NCI-H187 (cell line): ENCODE measurements around the gene MAST4.

Experiments
- DNase-seq, 2 experiments: peaks; one replicate each; lab custom pipeline; 2025; lab: John Stamatoyannopoulos, UW

The MAST4 gene

DNA sequence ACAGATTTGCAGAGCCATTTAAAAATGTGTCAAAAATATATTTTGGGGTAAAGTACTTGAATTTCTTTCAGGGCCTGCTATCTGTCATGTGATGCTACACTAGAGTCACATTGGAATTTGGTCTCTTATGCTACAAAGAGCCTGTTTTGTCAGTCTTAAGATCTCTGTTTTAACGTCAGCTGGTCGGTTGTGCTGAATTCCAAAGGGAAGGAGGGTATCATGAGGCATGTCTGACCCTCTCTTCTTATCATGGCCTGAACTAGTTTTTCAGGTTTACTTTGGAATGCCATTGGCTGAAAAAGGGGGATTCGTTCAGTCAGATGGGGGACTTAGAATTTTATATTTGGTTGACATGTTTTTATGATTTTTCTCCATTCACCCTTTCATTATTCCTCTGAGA lies 309.8 kb downstream of the MAST4 start:
- no peak for DNase-seq

DNA sequence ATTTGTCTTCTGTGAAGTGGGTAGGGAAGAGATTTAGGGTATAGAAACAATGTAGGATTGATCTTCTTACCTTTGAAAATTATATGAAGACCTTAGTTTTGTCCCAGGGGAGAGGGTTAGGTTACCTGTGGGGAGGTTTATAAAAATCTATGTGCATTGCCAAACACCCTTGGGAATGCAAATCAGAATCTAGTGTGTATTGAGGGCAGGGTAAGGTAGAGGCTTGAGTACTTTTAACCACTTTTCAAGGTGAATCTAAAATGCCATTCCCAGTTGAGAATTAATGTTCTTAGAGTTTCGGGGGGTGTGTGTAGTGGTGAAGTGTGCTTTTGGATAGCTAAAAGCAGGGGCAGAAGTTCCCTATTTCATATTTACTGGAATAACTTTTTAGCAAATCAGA lies 312.0 kb downstream of the MAST4 start:
- DNase-seq, result no peak

DNA sequence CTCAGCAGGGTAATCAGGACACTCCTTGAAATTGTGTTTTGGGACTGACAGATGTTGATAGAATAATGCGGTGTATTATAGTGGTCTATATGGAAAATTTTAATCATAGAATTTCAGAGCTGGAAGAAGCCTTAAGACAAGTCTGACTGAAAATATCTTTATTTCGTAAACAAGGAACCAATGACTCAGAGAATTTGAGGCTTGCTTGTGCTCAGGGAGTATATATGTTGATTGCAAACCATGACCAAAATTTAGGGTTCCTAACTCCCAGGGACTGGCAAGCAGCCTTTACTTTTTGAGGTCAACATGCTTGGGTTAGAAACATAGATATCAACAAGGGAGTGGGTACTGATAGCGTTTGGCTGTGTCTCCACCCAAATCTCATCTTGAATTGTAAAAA lies 313.2 kb downstream of the MAST4 start:
- no peak for DNase-seq

DNA sequence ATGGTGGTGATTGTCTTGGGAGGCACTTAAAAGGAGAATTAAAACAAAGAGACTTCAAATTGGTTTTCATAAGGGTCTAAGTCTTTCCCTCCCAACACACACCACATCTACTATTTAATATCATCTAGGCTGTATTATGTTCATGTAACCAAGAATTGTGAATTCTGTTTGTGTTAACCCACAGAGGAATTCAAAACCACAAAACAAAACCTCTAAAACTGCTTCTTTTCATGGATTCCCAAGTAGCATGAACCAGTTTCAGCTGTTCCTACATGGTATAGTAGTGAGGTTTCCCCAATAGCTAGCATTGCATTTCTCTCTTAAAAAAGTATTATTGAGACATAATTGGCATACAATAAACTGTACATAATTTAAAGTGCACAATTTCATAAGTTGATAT lies 316.6 kb downstream of the MAST4 start:
- DNase-seq, result no peak

DNA sequence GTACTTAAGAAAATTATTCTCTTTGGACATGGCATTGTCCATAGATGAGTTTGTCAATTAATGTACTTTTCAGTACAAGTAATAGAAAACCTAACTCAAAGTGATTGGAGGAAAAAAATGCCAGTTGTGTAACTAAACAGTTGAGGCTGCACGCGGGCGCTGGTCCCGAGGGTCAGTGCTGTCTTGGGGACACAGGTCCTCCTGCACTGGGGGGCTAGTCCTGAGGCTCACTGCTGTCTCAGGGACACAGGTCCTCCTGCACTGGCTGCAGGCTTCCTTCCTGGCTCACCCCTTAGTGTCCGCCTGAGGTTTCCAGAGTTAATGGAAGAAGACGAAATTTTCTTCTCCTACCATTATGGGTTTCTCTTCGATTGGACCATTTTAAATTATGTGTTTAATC lies 319.3 kb downstream of the MAST4 start:
- no peak for DNase-seq

DNA sequence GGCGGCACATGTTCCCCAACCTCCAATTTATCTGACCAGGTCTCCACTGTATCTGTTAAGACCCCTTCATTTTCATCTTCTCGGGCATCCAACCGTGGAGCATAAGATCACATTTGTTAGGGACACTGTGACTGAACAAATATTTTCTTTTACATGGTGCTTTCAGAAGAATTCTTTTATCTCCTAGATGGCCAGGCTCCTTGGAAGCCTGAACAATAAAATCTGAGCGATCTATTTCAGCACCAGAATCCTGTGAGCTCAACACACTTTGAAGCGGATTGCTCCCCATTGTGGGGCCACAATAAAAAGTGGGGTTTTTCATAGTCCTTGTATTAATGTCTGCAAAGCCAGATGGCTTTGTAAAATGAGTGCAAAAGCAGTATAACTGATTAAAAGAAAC lies 326.7 kb downstream of the MAST4 start:
- no peak for DNase-seq

DNA sequence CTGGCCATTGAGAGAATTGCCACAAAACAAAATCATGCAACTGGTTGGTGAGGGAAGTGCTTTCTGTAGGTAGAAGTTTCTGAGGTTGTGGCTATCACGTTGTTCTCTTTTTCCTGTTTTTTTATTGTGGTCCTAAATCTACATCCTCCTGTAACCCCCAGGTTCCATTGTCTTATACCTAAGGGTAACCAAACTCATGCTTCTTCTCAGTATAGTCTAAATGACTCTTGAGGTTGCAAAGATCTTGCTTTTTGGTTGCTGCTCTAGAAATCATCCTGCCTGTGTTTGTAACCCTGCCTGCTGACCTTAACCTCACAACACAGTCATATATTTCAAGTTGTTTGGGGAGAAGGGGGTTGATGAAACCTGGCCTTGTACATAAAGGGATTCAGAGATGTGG lies 327.3 kb downstream of the MAST4 start:
- no peak for DNase-seq

DNA sequence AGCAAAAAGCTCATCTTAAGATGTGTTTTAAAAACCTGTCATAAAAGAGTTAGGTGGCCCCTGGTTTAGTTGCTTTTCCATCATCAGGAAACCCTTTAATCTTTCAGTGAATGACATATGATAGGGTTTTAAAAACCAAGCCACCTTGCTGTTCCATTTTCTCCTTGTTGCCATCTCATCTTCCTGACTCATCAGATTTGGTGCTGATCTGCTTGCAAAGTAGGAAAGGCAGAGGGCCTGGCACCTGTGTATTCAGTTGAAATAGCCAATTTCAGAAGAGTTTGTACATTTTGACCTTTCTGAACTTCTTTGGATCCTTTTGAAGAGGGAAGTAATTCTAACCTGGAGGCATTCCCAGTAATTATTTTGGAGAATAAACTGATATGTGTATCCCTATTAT lies 327.7 kb downstream of the MAST4 start:
- DNase-seq, result no peak

DNA sequence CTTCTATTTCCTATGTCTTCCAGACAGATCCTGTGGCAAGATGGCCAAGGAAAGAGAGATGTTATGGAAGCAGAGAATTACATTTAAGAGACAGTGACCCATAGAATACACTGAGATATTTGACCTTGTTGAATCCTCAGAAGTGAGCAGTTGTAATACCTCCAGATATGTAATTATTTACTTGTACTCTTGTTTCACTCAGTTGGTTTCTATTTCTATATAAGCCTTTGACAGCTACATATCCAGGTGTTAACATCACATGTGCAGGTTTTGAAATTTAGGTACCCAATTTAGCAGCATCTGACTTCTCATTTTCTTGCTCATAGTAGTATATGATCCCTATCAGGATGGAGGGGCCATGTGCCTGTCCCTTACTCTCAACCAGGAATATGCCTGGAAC lies 330.9 kb downstream of the MAST4 start:
- DNase-seq, result no peak

DNA sequence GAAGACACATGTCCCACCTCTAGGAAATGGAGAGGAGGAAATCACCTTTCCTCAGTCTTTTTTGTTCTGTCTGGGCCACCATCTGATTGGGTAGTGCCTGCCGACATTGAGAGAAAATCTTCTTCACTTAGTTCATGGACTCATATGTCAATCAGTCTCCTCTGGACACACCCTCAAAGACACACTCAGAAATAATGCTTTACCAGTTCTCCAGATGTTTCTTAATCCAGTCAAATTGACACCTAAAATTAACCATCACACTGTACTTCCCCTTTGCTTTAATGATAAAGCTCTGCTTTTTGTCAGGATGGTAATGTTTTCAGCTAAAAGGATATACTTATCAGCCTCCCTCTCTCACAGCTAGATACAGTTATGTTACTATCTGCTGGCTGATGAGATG lies 333.1 kb downstream of the MAST4 start:
- no peak for DNase-seq

DNA sequence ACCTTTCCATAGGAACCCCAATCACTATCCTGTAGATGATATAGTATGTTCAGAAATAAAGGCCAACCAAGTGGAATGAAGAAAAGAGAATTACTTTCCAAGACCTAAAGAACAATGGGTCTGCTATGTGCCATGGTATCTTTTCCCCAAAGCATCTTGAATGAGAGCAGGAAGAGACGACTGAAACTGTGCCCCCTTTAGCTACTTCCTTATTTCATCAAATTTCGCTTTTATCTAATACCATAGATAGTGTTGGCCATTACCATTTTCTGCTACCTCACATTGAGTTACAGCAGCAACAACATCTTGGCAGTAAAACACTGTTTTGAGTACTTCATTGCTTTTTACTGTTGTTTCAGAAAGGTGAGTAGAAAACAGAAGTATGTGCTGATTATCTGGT lies 333.8 kb downstream of the MAST4 start:
- no peak for DNase-seq

DNA sequence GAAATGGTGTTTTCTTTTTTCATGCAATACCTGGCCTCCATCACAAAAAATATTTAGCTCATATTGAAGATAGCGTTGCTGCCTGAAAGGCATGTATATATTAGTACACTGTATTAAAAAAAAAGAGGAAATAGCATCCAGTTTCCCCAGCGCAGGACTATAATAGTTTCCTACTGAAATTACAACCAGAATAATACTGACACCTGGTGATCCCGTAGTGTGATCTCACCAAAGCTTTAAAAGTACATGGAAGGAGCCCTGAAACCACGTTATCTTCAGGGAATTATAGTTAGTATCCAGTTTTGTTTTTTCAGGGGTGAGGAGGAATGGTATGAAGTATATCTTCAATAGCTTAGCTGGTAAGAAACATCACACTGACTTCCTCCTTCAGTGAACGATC lies 335.5 kb downstream of the MAST4 start:
- no peak for DNase-seq

DNA sequence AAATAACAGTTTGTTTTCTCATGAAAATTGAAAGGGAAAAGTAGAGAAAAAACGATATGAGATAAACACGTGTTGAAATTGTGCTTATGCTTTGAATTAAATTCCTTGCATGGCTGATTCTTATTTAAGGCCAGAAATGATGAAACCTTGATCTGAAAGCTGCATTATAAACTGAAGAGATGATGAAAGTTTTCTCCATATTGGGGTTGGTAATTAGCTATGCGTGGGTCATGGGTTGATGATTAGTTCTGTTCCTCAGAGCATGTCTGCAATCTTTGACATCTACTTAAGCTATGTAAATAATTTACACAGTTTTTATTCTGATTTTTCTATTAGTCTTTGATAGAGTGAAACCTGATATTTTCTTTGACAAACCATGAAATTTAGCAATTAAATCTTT lies 336.3 kb downstream of the MAST4 start:
- no peak for DNase-seq

DNA sequence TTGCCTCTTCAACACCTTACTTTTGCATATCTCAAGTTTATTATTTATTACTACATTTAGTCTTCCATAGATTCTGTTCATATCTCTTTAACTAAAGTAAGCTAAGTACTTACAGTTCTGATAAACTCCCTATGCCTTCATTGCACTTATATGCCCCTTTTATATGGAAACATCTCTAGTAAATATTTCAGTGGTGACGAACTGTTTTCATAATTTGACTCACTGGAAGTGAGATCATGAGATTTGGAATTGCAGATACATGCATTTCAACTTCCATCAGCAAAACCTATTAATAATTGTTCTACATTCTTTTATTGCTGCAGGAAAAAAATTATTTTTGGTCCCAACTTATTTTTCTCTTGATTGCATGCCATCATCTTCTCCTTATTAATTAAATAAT lies 336.9 kb downstream of the MAST4 start:
- no peak for DNase-seq

DNA sequence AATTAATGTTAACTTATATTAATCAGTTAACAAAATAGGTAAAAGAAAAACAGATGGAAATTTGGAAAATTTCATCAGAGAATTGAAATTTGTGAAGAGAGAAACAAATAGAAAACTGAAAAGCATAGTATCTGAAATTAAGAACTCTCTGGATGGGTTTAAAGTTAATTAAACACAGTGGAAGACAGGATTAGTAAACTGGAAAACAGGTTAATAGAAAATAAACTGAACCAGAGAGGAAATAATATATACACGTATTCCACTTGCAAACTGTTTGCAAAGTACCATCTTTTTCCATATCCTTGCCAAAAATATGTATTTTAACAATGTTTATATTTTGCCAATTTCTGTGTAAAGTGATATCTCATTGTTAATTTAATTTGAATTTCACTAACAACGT lies 342.9 kb downstream of the MAST4 start:
- DNase-seq, result no peak

DNA sequence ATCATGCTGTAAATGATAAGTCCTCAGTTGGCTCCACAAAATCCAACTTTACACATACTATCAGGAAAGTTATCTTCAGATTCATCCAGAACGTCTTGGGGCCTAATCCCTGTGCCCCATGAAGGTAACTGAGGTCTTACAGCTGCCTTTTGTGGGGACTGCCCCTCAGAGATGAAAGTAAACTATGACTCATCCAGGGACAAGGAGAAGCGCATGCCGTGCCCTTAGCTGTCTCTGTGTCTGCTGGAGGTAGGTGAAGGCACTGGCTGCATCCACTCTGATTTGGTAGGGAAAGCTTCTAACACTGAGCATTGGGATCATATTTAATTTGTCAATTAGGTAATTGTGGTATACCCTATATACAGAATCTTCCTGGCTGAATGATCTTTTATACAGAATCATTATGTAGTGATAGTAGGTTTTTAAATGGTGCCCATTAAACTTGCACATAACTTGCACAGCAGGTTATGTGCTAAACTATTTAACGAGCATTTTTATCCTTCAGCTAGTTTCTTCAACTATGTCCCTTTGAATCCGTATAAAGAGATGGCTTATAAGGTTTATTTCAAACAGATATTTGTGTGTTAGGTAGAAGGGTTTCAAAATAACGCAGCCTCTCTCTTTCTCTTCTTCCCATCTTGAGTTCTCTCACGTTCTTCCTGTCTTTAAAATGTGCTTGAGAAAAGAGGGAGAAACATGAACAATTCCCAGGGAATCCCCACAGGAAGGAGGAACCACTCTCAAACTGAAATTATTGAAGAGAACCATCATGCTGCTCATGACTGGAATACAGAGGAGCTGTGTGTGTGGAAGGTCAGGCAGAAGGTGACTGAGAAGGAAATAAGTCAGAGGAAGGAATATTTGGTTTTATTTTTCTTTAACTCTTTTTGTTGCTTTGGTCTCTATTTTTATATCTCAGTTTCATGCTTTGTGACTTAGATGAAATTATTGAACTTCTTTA lies 349.5 kb downstream of the MAST4 start:
- no peak for DNase-seq

DNA sequence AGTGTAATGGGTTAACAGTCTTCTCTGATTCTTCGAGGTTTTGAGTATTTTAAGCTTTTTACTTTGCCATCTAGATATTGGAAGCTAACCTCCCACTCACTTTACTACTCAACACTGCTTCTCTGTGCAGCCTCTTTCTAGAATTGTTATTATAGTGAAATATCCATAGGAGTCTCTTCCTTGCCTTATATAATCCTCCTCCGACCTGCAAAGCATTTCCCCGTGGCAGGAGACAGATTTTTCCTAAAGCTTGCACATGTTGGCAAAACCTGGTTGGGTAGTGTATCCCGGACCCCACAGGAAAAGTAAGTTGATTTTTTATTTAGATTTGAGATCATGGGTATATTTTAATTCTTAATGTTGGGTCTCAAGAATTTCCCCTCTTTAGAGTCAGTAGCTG lies 351.3 kb downstream of the MAST4 start:
- DNase-seq, result no peak

DNA sequence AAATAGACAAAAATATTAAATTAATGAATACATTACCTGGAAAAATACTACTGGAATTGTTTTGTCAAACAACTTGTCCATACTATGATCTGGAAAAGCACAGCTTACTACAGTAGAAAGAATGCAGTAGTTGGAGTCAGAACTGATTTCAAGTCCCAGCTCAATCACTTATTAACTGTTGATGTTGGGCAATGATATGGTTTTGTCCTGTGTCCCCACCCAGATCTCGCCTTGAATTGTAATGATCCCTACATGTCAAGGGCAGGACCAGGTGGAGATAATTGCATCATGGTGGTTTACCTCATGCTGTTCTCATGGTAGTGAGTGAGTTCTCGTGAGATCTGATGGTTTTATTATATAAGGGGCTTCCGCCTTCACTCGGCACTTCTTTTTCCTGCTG lies 352.9 kb downstream of the MAST4 start:
- no peak for DNase-seq

DNA sequence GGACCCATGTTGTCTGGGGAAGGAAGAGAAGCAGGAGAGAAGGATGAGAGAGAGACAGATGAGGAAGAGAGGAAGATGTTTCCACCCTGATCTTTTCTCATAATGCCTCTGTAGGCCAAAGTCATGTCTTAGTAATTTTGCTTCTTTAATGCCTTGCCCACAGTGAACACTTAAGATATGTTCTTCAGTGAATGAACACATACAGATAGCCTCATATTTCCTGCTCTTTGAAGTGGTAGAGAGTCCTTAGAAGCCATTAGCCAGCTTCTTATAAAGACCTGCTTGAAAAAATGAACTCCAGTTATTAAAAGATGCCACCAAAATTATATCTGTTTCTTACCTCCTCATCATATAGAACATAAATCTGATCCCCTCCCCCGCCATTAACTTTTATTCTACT lies 356.0 kb downstream of the MAST4 start:
- no peak for DNase-seq

DNA sequence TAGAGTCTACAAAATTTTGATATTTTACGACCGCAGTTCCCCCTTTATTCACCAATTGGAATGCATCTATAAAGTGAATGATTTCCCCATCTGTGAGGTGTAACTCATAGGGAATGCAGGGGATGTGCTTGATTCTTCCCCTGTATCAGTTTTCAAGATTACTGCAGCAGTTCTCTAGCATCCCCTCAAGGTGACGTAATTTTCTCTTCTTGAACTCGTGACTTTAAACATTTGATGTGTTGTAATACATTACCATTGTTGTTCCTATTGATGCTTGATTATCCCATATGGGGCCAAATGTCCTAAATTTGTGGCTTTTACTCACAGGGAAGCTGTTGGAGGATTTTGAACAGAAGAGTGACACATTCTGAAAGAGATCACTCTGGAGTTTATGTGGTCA lies 360.2 kb downstream of the MAST4 start:
- no peak for DNase-seq

DNA sequence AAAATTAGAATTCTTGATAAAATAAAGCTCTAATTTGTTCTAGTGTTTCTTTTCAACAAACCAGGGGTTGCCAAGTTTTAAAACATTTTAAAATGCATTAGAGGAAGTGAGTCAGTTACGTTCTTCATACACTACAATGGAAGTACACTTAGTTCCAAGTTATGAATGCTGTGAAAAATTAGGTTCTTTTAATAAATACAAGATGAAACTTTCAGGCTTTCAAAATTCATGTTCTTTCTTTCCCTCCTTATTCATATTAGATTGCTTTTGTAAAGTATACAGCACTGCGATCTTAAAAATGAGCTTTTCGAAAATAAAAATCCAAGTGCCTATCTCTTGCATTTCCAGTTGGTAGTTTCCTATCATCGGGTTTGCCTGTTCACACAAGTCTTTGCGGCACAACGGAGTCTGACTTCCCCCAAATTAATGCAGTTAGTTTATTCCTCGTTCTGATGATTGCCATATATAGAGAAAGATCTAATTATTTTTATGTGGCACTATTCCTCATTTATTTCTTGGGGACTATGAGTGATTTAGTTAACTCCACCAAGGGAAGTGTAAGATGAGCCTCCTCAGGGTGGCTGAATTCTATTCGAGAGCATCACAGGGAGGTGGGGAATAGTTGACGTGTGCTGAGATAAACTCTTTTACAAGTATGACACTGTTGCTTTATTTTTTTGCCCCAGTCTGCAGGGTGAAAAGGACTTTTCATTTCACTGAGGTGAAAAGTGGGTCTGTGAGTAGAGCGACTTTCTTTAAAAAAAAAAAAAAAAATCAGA lies 362.2 kb downstream of the MAST4 start:
- DNase-seq, result no peak

DNA sequence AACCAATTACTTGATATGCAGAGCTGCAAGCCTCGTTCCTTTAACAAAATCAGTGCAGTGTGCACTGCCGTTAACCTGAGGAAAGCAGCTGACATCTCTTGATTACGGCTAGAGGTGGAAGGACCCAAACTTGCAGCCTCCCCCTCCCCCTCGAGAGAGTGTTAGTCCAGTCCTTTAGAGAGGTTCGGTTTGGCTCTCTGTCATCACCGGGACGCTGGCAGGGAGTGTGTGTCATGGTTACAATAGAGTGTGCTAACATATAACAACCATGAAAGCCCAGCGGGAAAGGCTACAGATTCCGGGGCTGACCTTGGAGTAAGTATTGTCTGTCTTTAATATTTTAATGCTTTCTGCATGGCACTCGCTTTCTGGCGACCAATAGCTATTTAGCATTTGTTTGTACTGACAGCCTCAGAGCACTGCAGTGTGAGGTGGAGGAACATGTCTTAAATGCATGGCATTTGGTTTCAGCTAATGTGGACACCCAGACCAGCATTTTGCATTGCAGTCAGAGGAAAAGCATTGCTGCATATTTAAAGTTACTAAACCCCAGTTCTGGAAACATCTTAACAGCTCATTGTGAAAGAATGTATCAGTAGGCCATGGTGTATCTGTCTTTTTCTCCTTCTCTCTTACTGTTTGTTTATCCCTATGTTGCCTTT lies 362.9 kb downstream of the MAST4 start:
- DNase-seq, result peak in 1 of 2 experiments; percentile 42

DNA sequence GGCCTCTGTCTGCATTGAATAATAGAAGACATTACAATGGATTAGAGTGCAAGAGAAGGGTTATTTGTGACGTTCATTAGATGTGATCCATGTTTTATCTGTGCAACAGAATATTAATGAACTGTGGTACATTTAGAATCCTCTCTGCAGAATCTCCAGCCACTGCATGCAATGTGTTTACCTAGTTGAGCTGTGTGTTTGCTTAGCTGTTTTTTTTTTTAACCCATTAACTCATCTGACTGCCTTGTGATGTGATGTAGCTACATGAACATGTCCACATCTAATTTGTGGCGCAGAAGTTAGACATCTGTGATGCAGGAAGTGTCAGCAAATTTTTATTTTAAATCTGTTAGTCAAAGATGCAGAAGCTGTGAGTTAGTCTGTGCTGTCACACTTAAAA lies 363.5 kb downstream of the MAST4 start:
- no peak for DNase-seq
